HepG2 (cell line): Measurements from ENCODE around the gene C20orf202. TPM values are rescaled to one million over a fixed set of nuclear protein-coding genes. Genes with fewer than 3 reads are reported as not detected.

Experiments used
- FOXP1 ChIP-seq, 2 experiments: fragments of 450-650 bp in 1 of 2; IDR thresholded peaks; 2 replicates each; pipeline ENCODE4 v1.6.1; 2017 to 2018; ENCODE audit warnings: antibody characterized with exemption in 1 of 2
- HNF1A ChIP-seq, 2 experiments: sonication (generic) in 1 of 2; formaldehyde crosslinking in 1 of 2; IDR thresholded peaks; 2 replicates each; pipeline versions ENCODE4 v1.4.0 to v1.6.1; 2016 to 2020; ENCODE audit warnings: borderline replicate concordance in 1 of 2, low read depth in 1 of 2, mild to moderate bottlenecking in 1 of 2, missing genetic modification reagents in 1 of 2
- NBN ChIP-seq: fragments of 450-650 bp; conservative IDR thresholded peaks from 2 replicates; pipeline ENCODE4 v1.6.1; 2017
- SOX6 ChIP-seq, 2 experiments: fragments of 450-650 bp in 1 of 2; sonication (generic) in 1 of 2; formaldehyde crosslinking in 1 of 2; IDR thresholded peaks; 2 replicates each; pipeline versions ENCODE4 v1.4.0 to v1.6.1; 2017 to 2020; ENCODE audit warnings: antibody characterized with exemption in 1 of 2, mild to moderate bottlenecking in 1 of 2, missing genetic modification reagents in 1 of 2
- YEATS4 ChIP-seq: sonication (generic); formaldehyde crosslinking; IDR thresholded peaks from 2 replicates; pipeline ENCODE4 v1.4.0; 2020; ENCODE audit warnings: missing genetic modification reagents, borderline replicate concordance
- ZNF282 ChIP-seq: fragments of 450-650 bp; IDR thresholded peaks from 2 replicates; pipeline ENCODE4 v1.6.1; 2018; ENCODE audit not compliant: partially characterized antibody
- ZNF318 ChIP-seq: sonication (generic); formaldehyde crosslinking; IDR thresholded peaks from 2 replicates; pipeline ENCODE4 v1.4.0; 2020; ENCODE audit warnings: mild to moderate bottlenecking, missing genetic modification reagents
- polyA plus RNA-seq, 8 experiments: library from polyadenylated mRNA; depleted of rRNA in 3 of 8; stranded (reverse) in 7 of 8; unstranded in 1 of 8; fragments of >200 nt; fragmentation: Illumina TruSeq in 4 of 8; extraction: Trizol in 4 of 8; gene quantifications; 2 replicates each; pipeline versions ENCODE4 v1.2.1 to v1.2.3, GENCODE V29; 2011 to 2016; ENCODE audit warnings: low read depth in 4 of 8, missing spikeins in 1 of 8, mixed read lengths in 1 of 8; ENCODE audit not compliant: insufficient read depth in 1 of 8
- total RNA-seq, 5 experiments: library from RNA; depleted of rRNA; stranded (reverse); fragments of >200 nt; fragmentation: Illumina TruSeq; extraction: Trizol; gene quantifications; 2 replicates each; pipeline ENCODE4 v1.2.3, GENCODE V29; 2016; ENCODE audit warnings: low read depth in 1 of 5
- TF ChIP-seq, protein P1 (sequence below): sonication (generic); formaldehyde crosslinking; IDR thresholded peaks from 2 replicates; pipeline ENCODE4 v1.9.0; 2021; ENCODE audit warnings: mild to moderate bottlenecking, missing genetic modification reagents

The C20orf202 gene
- total and polyA plus RNA-seq, 2 of the 13 experiments (the other 11 are each of a cell fraction or from before 2014, with no cell fraction given) = 0.20 to 1.2 TPM

GRCh38 chr20:1188347-1188746 lies 14.9 kb upstream of the C20orf202 start (continued):
- TF ChIP-seq ZNF318 (CRISPR knock-in tag) (0 out of 2 replicates have a peak, but pooled peaks have one; percentile 58), FOXP1 (IDR thresholded peaks at IDR 0.05) (peak; percentile 46; the same call in 1 of the 2 replicates), FOXP1 (CRISPR knock-in tag; IDR thresholded peaks at IDR 0.05) (no peak), ZNF282 (peak; percentile 96), YEATS4 (CRISPR knock-in tag) (no peak), SOX6 (IDR thresholded peaks at IDR 0.05) (peak; percentile 66; the same call in 1 of the 2 replicates), SOX6 (CRISPR knock-in tag; IDR thresholded peaks at IDR 0.05) (no peak), NBN (peak; percentile 98; the same call in 1 of the 2 replicates), HNF1A (IDR thresholded peaks at IDR 0.05; ENCODE audit: low read depth) (no peak), HNF1A (CRISPR knock-in tag; IDR thresholded peaks at IDR 0.05; ENCODE audit: borderline replicate concordance) (no peak)
- TF ChIP-seq, protein P1, sequence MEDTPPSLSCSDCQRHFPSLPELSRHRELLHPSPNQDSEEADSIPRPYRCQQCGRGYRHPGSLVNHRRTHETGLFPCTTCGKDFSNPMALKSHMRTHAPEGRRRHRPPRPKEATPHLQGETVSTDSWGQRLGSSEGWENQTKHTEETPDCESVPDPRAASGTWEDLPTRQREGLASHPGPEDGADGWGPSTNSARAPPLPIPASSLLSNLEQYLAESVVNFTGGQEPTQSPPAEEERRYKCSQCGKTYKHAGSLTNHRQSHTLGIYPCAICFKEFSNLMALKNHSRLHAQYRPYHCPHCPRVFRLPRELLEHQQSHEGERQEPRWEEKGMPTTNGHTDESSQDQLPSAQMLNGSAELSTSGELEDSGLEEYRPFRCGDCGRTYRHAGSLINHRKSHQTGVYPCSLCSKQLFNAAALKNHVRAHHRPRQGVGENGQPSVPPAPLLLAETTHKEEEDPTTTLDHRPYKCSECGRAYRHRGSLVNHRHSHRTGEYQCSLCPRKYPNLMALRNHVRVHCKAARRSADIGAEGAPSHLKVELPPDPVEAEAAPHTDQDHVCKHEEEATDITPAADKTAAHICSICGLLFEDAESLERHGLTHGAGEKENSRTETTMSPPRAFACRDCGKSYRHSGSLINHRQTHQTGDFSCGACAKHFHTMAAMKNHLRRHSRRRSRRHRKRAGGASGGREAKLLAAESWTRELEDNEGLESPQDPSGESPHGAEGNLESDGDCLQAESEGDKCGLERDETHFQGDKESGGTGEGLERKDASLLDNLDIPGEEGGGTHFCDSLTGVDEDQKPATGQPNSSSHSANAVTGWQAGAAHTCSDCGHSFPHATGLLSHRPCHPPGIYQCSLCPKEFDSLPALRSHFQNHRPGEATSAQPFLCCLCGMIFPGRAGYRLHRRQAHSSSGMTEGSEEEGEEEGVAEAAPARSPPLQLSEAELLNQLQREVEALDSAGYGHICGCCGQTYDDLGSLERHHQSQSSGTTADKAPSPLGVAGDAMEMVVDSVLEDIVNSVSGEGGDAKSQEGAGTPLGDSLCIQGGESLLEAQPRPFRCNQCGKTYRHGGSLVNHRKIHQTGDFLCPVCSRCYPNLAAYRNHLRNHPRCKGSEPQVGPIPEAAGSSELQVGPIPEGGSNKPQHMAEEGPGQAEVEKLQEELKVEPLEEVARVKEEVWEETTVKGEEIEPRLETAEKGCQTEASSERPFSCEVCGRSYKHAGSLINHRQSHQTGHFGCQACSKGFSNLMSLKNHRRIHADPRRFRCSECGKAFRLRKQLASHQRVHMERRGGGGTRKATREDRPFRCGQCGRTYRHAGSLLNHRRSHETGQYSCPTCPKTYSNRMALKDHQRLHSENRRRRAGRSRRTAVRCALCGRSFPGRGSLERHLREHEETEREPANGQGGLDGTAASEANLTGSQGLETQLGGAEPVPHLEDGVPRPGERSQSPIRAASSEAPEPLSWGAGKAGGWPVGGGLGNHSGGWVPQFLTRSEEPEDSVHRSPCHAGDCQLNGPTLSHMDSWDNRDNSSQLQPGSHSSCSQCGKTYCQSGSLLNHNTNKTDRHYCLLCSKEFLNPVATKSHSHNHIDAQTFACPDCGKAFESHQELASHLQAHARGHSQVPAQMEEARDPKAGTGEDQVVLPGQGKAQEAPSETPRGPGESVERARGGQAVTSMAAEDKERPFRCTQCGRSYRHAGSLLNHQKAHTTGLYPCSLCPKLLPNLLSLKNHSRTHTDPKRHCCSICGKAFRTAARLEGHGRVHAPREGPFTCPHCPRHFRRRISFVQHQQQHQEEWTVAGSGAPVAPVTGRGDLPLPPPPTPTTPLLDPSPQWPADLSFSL (CRISPR knock-in tag) = peak; percentile 92
- TF ChIP-seq, all 625 proteins: peak for 20
